EL (cell line): Measurements from ENCODE around the gene SPTBN2.

ENCODE experiments used
- DNase-seq: peaks from one replicate; pipeline ENCODE4 v3.0.0-alpha.2; 2016

SPTBN2 gene

DNA sequence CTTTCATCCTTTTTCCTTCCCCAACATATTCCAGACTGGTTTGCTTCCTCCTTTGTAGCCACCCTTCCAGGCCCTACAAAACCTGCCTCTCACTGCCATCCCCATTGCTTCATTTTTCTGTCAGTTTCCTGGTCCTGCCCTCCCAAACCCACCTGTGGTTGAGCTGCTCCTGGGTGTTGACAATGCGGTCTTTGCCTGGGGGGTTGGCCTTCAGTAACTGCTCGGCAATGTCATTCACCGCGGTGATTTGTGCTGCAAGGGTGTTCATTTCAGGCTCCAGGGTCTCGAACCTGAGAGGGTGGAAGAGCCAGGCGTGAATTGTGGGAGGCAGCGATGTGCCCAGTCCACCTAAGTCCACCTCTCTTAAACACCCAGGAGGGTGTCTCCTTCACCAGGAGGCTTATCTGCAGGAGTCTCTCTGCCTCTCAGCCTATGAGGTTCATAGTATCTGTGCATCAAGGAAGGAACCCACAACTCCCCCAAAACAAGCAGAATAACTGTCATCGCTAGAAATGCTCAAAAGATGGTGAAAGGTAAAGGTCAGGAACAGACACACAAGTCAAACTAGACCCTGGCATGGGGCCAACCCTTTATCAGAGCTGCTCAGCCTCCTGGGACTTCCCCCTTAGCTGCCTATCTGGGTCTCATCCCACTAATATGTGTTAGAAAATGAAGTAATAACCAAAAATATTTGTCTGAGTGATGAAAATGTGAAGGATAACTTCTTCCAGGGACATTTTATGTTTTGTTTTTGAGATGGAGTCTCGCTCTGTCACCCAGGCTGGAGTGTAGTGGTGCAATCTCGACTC, 27.4 kb downstream of the SPTBN2 start:
- no peak for DNase-seq

DNA sequence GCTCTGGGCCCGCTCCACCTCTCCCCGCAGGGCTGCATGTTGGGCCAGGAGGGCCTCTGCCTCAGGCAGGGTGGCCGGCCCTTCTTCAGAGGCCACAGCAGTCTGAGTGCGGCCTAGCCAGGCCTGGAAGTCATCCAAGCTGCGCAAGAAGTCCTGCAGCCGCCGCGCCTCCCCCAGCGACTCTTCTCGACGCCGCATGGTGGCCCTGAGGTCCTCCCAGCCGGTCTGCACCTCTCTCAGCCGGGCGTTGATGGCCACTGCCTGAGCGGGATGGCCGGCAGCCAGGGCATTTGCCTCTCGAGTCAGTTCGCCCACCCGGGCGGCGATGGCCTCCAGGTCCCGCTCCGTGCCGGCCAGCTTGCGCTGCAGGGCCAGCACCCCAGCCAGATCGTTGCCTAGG, 28.3 kb downstream of the SPTBN2 start:
- no peak for DNase-seq

DNA sequence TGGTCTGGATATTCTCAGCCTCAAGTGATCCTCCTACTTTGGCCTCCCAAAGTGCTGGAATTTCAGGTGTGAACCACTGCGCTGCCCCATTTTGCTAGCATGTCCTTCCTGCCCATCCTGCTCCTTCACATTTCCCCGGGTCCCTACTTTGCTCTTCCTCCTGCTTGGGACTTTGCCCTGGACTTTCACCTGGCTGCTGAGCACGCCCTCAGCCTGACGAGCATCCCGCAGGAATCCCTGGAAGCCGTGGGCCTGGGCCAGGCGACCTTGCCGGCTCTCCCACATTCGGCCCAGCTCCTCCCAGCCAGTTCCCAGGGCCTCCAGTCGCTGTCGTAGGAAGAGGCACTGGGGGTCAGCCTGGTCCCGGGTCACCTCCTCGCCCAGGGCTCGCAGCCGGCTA, 28.7 kb downstream of the SPTBN2 start:
- DNase-seq: no peak

DNA sequence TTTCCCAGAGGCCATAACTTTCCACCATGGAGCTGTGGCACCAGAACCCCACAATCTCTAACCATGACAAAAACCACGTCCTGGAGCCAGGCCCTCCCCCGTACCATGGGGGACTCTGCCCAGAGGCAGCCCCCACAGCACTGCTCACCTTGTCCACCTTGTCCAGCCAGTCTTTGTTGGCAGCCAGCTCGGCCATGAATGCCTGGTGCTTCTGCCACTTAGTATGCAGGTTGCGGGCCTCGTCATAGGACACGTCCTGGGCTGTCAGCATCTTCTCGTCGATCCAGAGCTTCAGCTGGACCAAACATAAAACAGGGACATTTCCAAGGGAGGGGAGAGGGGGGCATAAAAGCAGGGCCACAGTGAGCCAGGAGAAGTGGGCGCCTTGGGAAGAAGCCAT, 30.5 kb downstream of the SPTBN2 start:
- no peak for DNase-seq

DNA sequence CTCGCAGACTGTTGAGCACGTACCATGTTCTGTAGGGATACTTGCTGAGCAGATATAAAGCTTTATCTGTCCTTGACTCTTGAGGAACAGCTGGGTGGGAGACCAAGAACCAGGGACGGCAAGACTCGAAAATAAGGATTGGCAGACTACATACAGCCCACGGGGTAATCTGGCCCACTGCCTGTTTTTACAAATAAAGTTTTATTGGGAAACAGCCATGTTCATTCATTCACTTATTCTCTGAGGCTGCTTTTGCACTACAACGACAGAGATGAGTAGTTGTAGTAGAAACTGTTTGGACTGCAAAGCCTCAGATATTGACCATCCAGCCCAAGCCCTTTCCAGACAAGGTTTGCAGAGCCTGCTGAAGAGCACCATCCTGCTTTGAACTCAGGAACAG, 31.0 kb downstream of the SPTBN2 start:
- DNase-seq: no peak

DNA sequence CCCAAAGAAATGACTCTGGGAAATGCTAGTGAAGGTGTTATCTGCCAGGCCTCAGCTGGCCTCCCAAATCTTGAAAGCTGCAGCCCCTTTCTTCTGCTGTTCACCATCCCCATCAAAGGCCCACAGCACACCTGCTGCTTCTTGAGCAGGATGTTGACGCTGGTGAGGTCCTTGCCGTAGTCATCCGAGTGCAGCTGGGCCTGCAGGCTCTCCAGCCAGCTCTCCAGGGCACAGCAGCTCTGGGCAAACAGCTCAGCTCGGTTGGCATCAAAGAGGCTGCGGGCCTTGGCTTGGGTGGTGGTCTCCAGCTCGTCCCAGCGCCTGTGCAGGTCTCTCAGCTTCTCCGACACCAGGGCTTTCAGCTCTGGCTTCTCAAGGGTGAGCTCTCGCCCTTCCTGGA, 32.9 kb downstream of the SPTBN2 start:
- no peak for DNase-seq

DNA sequence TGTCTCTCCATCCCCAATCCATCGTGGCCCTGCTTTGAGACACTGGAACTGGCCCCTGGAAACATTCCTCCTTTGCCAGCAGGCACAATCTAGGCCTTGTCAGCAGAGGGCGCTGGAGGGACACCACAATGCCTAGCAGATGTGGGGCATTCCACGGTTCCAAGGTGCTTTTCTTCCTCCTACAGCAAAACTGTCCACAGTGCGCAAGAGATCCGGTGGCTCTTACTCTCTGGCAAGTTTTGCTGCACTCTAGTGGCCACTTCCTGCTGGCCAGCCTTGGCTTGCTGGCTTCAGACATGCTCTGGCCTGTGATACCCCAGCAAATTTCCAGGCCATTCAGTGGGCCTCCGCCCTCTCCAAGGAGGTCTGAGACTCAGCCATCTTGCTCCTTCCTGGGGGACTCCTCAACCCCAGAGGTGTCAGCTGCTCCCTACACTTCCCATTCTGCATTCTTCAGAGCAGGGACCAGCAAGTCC, 34.2 kb downstream of the SPTBN2 start:
- DNase-seq: peak; percentile 97

DNA sequence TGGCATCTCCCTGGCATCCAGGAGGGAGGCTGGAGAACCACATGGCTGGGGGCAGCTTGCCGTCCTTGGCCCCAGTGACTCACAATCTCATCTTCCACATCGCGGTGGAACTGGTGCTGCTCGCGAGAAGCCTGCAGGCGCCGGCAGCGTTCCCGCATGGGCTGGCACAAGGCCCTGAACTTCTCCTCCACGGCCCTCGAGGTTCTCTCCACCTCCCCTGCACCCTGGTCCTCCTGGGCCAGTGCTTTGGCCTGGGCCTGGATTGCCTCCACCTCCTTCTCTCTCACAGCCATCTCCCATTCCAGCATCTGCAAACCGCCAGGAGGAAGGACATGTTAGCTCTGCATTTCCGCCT, 35.0 kb downstream of the SPTBN2 start:
- DNase-seq: no peak

DNA sequence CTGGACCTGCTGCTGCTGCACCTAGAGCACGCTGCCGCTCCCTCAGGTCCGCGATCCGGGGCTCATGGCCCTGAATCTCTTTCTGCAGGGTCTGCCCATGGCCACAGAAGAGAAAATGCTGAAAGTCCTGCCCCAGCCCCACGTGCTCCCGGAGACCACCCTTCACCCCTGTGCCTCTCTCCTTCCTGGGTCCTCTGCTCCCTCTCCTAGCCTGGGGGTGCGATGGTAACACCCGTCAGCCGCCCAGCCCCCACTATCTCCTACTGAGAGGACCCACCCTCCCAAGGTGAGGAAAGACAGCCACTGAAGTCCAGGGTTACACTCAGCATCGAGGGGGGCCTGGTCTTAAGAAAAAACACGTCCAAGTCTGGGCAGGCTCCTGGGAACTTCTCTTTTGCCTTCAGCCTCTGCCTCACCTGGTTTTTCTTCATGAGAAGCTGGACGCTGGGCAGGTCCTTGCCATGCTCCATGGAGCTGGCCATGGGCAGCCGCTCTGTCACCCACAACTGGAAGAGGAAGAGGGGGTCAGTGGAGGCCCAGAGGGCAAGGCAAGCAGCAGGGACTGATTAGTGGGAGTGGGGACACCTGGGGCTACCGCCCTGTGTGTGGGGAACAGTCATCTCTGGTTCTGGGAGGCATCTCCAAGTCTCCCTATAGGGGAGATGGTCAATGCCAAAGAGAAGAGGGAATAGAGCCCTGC, 35.5 kb downstream of the SPTBN2 start:
- no peak for DNase-seq

DNA sequence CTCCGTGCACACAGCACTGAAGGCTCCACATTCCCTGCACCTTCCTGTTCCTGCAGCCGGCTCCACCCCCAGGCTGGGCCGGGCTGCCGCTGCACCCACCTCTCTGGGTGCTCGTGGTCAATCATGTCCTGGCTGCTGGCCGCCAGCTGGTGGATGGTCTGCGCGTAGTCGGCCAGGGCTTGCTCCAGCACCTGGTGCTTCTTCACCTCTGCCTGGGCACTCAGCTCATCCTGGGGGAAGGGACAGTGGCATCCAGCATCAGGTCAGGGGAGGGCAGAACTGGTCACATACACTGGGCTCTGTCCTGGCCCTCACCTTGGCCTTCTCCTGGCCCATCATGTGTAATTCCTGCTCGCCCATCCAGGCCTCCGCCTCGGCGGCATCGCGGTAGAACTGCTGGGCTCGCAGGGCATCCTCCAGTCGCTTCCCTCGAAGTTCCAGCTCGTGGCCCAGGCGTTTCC, 36.1 kb downstream of the SPTBN2 start:
- DNase-seq: no peak

DNA sequence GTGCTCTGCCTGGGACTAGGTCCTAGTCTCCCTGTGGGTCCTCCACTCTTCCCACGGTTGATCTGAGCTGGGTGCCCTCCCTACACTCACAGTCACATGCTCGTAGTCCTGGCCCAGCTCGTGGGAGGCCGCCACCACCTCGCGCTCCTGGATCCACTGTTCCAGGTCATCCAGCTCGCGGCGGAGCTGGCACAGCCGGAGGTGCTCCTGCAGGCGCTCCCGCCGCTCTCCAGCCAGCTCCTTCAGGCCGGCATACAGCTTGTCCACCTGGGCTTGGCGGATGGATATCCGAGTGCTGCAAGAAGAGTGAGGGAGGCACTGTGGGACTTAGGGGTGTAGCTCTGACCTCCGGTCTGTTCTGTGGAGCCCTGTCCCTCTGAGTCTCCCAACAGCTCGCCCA, 36.6 kb downstream of the SPTBN2 start:
- no peak for DNase-seq

DNA sequence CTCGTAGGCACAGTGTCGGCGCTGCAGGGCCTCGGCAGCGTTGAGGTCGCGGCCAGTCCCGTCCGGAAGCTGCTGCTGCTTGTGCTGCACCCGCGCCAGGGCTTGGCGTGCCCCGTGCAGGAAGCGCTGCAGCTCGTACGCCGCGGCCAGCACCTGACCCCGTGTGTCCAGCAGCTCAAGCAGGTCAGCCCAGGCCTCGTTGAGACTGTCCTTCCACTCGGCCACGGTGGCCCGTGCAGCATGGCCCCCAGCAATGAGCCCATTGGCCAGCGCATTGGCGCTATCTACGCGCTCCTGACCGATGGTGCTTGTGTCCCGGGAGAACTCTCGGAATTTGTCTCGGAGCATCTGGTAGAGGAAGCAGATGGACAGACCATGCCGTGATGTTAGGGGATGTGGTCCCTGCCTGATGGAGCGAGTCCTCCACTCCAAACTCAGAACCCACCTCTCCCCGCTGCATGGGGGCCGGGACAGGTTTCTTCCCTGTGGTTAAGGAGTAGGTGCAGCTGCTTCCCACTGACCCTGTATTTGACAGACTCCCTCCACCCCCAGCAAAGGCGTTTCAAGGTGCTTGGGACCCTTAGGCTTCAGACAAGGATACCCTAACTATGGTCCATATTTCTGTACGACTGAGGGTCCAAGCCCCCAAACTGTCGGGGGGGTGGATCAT, 37.6 kb downstream of the SPTBN2 start:
- no peak for DNase-seq

DNA sequence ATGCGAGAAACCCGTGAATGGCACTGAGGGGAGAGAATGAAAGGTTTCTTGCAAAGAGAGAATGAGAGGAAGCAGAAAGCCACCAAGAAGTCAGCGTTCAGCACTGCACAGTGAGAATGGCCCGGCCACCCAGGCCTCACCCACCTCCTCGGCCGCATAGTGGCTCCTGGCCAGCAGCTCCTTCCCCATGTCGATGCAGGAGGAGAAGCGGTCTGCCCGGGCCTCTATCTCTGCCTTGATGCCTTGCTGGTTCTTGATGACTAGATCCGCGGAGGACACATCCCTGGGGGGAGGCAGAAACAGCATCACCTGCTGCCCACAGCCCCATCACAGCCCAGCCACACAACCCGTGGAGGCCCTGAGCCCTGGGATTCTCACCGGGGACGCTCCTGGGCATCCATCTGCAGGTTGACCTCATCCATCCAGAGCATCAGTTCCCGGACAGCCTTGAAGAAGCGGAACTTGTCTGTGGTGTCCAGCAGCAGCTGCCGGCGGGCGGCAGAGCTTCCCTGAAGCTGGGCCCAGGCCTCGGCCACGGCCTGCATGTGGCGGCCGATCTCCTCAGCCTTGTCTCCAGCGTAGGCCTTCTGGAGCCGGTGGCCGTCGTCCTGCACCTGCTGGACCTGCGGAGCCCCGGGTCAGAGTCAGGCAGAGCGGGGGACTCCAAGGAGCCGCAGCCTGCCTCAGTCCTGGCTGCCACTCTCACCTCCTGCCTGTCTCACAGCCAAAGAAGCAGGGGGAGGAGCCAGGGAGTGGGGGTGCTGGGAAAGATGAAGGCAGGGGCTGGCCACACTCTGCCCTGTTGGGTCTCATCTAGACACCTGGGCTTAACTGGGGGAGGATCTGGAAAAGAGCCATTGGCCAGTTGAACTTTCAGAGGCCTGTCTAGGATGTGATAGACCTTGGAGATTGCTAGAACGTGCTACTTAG, 39.1 kb downstream of the SPTBN2 start:
- DNase-seq: no peak

DNA sequence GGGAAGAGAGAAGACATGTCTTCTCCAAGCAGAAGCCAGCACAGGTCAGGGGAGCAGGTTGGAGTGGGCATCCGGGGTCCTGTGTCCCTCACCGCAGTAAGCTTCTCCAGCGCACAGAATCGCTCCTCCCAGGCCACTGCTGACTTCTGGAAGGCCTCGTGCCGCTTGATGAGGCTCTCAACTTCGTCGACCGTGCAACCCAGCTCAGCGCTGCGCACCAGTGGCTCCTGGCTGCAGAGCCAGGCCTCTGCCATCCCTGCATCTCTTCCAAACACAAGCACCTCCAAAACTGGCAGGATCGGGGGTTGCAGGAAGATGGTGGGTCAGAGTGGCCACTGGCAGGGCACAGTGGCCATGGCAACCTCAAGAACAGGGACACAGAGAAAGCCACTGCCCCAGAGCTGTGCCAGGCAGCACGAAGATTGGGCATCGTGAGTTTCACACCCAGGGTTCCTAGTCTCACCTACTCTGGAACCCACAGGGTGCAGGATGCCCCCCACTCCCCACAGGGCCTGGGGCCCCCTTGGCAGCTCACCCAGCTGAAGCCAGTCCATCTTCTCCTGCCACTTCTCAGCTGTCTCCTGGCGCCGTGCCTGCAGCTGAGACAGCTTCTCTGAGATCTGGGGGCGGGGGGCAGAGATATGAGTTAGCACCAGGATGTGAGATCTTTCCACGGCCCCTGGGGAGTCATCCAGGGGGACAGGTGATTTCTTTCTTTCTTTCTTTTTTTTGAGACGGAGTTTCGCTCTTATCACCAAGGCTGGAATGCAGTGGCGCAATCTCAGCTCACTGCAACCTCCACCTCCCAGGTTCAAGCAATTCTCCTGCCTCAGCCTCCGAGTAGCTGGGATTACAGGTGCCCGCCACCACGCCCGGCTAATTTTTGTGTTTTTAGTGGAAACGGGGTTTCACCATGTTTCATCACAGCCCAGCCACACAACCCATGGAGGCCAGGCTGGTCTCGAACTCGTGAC, 40.2 kb downstream of the SPTBN2 start:
- no peak for DNase-seq

DNA sequence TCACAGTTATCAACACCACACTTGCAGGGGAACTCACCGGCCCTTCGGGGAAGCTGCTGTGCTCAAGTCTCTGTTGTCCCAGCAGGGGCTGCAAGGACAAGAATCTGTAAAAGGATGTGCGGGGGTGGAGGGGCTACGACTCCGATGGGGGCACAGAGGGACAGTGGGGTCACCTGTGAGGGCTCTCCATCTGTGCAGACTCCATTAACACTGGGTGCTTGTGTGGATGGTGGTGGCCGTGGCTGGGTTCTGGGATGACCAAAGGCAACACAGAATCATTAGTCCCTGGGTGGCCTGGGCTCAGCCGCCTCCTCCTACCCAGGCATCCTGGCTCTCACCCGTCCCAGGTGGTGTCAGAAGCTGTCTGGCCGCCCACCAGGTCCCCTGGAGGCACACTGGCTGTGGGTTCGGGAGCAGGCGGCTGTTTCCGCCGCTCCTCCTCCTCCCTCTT, 41.2 kb downstream of the SPTBN2 start:
- DNase-seq: no peak

DNA sequence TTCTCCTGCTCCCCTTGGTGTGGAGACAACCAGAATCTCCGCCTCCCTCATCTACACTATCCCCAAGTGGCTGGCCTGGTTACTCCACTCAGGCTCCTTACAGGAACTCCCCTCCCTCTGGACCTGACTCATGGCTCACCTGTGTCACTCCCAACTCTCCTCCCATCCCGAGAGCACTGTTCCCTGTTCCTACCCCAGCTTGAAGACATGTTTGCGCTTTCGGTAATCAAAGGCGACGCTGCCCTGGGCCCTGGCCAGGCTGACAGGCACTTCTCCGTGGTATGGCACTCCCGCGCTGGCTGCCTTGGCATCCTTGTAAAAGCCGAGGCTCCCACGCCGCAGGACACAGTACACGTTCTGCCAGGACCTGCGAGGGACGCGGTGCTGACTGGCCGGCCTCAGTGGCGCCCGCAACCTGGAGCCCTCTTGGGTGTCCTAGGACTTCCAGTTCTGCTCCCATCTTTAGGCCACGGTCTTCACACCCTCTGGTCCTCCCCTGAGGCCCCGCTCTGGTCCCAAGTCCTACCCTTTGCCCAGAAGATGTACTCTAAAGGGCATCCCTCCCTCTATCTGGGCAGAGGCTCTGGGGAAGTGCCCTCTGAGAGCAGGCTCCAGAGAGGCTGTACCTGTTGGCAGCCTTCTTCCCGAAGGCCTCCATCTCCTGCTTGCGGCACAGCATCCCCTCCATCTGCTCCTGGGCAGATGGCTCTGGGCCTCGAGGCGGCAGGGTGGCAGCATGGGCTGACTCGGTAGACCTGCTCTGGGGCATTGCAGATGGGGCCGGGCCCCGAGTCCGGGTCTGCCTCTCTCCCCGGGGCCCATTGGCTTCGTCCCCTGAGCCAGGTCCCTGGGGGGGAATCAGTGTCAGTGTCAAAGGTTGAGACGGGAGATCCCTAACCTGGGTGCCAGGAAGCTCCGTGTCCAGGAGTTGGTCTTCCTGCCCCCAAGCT, 41.9 kb downstream of the SPTBN2 start:
- no peak for DNase-seq

DNA sequence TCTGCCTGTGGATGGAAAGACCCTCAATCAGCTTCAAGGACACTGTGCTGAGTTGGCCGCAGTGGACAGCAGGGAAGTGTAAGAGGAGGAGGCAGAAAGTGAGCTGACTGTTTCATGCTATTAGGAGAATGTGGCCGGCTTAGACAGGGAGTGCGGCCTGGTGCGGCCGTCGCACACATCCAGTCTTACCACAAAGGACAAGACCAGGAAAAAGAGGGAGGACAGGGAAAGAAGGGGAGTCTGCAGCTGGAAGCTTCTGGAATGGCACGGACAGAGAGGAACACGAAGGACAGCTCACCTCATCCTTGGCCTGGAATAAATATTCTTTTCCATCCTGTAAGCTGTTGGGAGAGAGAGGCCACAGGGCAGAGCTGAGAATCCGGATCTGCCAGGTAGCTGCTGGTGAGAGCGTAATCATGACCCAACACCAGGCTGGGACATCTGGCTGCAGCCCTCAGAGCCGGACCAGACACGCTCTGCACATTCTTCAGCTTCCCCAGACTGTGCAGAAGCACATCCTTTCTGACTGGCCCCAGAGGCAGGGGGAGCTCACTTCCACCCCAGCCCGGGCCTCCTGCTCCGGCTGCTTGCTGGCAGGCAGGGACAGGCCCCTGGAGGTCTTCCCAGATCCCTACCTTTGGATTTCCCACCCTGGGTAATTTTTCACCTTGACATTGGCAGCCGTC, 42.8 kb downstream of the SPTBN2 start:
- DNase-seq: no peak

DNA sequence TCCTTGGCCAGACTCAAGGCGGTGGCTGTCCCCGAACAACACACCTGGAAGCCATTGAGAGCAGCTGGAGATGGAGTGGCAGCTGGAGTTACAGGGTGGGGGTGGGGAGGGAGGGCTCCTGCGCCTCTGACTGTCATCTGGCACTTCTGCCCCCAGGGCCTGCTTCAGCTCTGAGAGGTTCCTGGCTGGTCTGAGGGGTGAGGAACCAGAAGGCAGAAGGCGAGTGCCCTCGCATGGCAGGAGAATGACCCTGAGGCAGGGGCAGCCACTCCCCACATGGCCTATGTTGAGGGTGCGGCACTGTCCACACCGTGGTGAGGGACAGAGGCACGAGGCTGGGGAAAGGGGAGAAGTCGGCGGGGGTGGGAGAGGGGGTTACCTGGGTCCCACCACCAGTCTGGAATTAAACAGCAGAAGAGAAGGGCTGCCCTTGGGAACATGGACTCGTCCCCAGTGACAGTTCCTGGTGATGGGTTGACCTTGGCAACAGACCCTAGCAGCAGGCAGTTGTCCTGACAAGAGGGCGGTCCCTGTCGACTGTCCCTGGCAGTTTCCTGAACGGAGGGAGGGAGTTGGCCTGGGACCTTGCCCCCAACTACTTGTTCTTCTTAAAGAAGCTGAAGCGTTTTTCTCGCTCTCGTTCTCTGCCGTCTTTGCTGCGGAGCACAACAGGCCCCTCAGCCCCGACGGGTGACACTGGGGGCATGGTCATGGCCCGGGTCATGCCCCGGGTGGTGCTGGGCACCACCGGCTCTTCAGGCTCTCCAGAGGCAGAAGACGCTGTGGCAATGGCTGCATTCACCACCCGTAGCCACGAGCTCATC, 43.5 kb downstream of the SPTBN2 start:
- DNase-seq: no peak

DNA sequence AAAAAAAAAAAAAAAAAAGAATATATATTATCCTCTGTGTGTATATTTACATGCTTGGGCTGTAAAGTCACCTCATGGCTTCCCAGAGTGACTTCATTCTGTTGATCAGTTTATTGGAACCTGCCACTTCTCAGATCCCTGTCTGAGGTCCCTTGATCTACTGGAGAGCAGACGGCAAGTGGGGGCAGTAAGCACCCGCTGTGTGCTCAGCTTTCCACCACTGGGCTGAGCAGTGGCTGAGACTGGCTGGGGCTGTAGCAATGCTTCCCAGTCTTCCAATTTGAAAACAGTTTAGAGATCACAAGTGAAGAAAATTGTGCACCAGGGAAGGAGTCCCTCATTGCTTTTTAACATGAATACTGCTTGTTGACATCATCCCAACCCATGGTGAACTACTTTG, 44.4 kb downstream of the SPTBN2 start:
- DNase-seq: no peak
